SK-N-SH treated with all-trans-retinoic acid at 6 μM for 48 hours (cell line): ENCODE data around the gene ZNF610.

Experiments used
- ATAC-seq: fragments of 200-7000 bp; cut with Tn5 transposase; 3 replicates; pipeline ENCODE4 v1.9.1; 2020; ENCODE audit warnings: mild to moderate bottlenecking, moderate library complexity
- ARNTL ChIP-seq: fragments of 450-650 bp; formaldehyde crosslinking; IDR thresholded peaks from 2 replicates; pipeline ENCODE4 v1.5.0; 2020; ENCODE audit warnings: low read depth, mild to moderate bottlenecking, moderate library complexity, borderline replicate concordance
- BACH2 ChIP-seq: fragments of 250-450 bp; sonication (Bioruptor Pico); IDR thresholded peaks from 2 replicates; pipeline ENCODE4 v1.9.0; 2021; ENCODE audit warnings: mild to moderate bottlenecking, borderline replicate concordance
- CSDC2 ChIP-seq: fragments of 250-450 bp; sonication (Bioruptor Pico); IDR thresholded peaks from 2 replicates; pipeline ENCODE4 v1.5.0; 2020; ENCODE audit warnings: mild to moderate bottlenecking, moderate library complexity
- ESRRG ChIP-seq: fragments of 250-450 bp; sonication (Bioruptor Pico); IDR thresholded peaks from 2 replicates; pipeline ENCODE4 v1.6.1; 2021; ENCODE audit warnings: mild to moderate bottlenecking
- GLIS3 ChIP-seq: fragments of 250-450 bp; sonication (Bioruptor Pico); IDR thresholded peaks from 2 replicates; pipeline ENCODE4 v1.5.0; 2020; ENCODE audit warnings: mild to moderate bottlenecking, moderate library complexity
- ISL1 ChIP-seq: fragments of 250-450 bp; sonication (Bioruptor Pico); IDR thresholded peaks from 2 replicates; pipeline ENCODE4 v2.1.2; 2022; ENCODE audit warnings: mild to moderate bottlenecking, moderate library complexity
- OSR1 ChIP-seq: fragments of 250-450 bp; sonication (Bioruptor Pico); IDR thresholded peaks from 2 replicates; pipeline ENCODE4 v1.8.0; 2022; ENCODE audit warnings: moderate library complexity, mild to moderate bottlenecking, inconsistent platforms
- PPARA ChIP-seq: fragments of 250-450 bp; sonication (Bioruptor Pico); IDR thresholded peaks from 2 replicates; pipeline ENCODE4 v1.5.0; 2020; ENCODE audit warnings: mild to moderate bottlenecking, borderline replicate concordance
- RARB ChIP-seq: fragments of 250-450 bp; sonication (Bioruptor Pico); IDR thresholded peaks from 2 replicates; pipeline ENCODE4 v1.8.0; 2021; ENCODE audit warnings: mild to moderate bottlenecking, moderate library complexity
- TCF4 ChIP-seq: fragments of 250-450 bp; sonication (Bioruptor Pico); IDR thresholded peaks from 2 replicates; pipeline ENCODE4 v1.8.0; 2021; ENCODE audit warnings: mild to moderate bottlenecking, moderate library complexity, borderline replicate concordance
- TOX ChIP-seq: fragments of 250-450 bp; sonication (Bioruptor Pico); IDR thresholded peaks from 2 replicates; pipeline ENCODE4 v1.8.0; 2021; ENCODE audit warnings: mild to moderate bottlenecking, moderate library complexity, borderline replicate concordance
- ZC3H10 ChIP-seq: fragments of 250-450 bp; sonication (Bioruptor Pico); IDR thresholded peaks from 2 replicates; pipeline ENCODE4 v1.5.1; 2021; ENCODE audit warnings: mild to moderate bottlenecking, moderate library complexity
- ZFP3 ChIP-seq: fragments of 250-450 bp; sonication (Bioruptor Pico); IDR thresholded peaks from 2 replicates; pipeline ENCODE4 v1.5.0; 2020; ENCODE audit warnings: mild to moderate bottlenecking, moderate library complexity
- ZFP30 ChIP-seq: fragments of 450-650 bp; formaldehyde crosslinking; IDR thresholded peaks from 2 replicates; pipeline ENCODE4 v1.5.0; 2022; ENCODE audit warnings: mild to moderate bottlenecking, moderate library complexity
- ZNF565 ChIP-seq: fragments of 450-650 bp; formaldehyde crosslinking; conservative IDR thresholded peaks from 2 replicates; pipeline ENCODE4 v1.5.0; 2020; ENCODE audit warnings: low read depth, mild to moderate bottlenecking, moderate library complexity
- ZNF70 ChIP-seq: fragments of 450-650 bp; formaldehyde crosslinking; IDR thresholded peaks from 2 replicates; pipeline ENCODE4 v1.5.0; 2020; ENCODE audit warnings: mild to moderate bottlenecking, moderate library complexity
- ZNF8 ChIP-seq: fragments of 450-650 bp; formaldehyde crosslinking; IDR thresholded peaks from 2 replicates; pipeline ENCODE4 v1.5.0; 2020; ENCODE audit warnings: mild to moderate bottlenecking, moderate library complexity
- TF ChIP-seq, protein P1 (sequence below): fragments of 250-450 bp; sonication (Bioruptor Pico); IDR thresholded peaks from 2 replicates; pipeline ENCODE4 v1.8.0; 2021; ENCODE audit warnings: low read depth, mild to moderate bottlenecking, moderate library complexity, borderline replicate concordance
- TF ChIP-seq, protein P2 (sequence below): fragments of 250-450 bp; sonication (Bioruptor Pico); IDR thresholded peaks from 2 replicates; pipeline ENCODE4 v1.5.1; 2020; ENCODE audit warnings: low read depth, mild to moderate bottlenecking, moderate library complexity
- TF ChIP-seq, protein P3 (sequence below): fragments of 250-450 bp; sonication (Bioruptor Pico); IDR thresholded peaks from 2 replicates; pipeline ENCODE4 v1.5.1; 2021; ENCODE audit warnings: mild to moderate bottlenecking, moderate library complexity
- TF ChIP-seq, protein P4 (sequence below): fragments of 250-450 bp; sonication (Bioruptor Pico); IDR thresholded peaks from 2 replicates; pipeline ENCODE4 v1.5.0; 2020; ENCODE audit warnings: mild to moderate bottlenecking, moderate library complexity
- TF ChIP-seq, protein P5 (sequence below): fragments of 250-450 bp; sonication (Bioruptor Pico); IDR thresholded peaks from 2 replicates; pipeline ENCODE4 v1.8.0; 2020; ENCODE audit warnings: mild to moderate bottlenecking, moderate library complexity, borderline replicate concordance

The ZNF610 gene

DNA sequence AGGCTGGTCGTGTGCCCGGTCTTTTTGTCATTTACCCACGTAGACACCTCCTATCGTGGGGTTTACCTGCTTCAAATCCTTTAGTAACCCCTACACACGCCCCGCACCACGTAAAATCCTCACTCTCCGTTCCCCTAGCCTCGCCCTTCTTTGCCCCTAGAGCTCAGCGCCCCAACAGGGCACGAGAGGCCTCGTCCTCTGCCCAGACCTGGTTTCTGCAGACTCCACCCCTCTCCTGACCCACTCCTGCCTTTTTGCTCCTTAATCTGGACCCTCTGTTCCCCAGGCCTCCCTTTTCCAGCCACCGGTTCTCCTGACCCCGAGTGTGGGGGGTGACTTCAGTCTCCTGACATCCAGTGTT, 62.0 kb downstream of the ZNF610 start (continued):
- TF ChIP-seq ZNF8 (no peak), TOX (CRISPR knock-in tag) (no peak), OSR1 (CRISPR knock-in tag) (no peak), GLIS3 (CRISPR knock-in tag) (no peak), ISL1 (CRISPR knock-in tag) (no peak)
- TF ChIP-seq, protein P1, sequence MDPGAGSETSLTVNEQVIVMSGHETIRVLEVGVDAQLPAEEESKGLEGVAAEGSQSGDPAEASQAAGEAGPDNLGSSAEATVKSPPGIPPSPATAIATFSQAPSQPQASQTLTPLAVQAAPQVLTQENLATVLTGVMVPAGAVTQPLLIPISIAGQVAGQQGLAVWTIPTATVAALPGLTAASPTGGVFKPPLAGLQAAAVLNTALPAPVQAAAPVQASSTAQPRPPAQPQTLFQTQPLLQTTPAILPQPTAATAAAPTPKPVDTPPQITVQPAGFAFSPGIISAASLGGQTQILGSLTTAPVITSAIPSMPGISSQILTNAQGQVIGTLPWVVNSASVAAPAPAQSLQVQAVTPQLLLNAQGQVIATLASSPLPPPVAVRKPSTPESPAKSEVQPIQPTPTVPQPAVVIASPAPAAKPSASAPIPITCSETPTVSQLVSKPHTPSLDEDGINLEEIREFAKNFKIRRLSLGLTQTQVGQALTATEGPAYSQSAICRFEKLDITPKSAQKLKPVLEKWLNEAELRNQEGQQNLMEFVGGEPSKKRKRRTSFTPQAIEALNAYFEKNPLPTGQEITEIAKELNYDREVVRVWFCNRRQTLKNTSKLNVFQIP (CRISPR knock-in tag): no peak
- TF ChIP-seq, protein P2, sequence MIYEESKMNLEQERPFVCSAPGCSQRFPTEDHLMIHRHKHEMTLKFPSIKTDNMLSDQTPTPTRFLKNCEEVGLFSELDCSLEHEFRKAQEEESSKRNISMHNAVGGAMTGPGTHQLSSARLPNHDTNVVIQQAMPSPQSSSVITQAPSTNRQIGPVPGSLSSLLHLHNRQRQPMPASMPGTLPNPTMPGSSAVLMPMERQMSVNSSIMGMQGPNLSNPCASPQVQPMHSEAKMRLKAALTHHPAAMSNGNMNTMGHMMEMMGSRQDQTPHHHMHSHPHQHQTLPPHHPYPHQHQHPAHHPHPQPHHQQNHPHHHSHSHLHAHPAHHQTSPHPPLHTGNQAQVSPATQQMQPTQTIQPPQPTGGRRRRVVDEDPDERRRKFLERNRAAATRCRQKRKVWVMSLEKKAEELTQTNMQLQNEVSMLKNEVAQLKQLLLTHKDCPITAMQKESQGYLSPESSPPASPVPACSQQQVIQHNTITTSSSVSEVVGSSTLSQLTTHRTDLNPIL (CRISPR knock-in tag): no peak

DNA sequence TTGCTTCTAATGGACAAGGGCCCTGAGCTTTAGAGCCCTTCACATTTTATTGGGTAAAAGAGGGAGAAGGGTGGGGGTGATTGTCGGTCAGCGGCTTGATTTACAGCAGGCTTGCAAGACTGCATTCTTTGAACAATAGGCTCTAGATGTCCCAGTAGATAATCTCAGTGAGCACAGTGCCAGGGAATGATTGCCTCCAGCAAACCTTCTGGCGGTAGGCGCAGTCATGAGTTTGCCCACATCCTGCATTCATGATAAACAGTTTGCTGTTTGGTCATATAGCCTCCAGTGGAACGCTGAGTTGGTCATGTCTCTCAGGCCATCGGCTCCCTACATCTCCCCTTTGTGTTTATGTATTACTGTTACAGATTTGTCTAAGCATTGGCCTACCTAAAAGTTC, 74.2 kb downstream of the ZNF610 start:
- TF ChIP-seq ARNTL (CRISPR knock-in tag): no peak
- TF ChIP-seq ZC3H10 (CRISPR knock-in tag): no peak
- TF ChIP-seq, protein P3, sequence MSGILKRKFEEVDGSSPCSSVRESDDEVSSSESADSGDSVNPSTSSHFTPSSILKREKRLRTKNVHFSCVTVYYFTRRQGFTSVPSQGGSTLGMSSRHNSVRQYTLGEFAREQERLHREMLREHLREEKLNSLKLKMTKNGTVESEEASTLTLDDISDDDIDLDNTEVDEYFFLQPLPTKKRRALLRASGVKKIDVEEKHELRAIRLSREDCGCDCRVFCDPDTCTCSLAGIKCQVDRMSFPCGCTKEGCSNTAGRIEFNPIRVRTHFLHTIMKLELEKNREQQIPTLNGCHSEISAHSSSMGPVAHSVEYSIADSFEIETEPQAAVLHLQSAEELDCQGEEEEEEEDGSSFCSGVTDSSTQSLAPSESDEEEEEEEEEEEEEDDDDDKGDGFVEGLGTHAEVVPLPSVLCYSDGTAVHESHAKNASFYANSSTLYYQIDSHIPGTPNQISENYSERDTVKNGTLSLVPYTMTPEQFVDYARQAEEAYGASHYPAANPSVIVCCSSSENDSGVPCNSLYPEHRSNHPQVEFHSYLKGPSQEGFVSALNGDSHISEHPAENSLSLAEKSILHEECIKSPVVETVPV (CRISPR knock-in tag): no peak
- TF ChIP-seq TOX (CRISPR knock-in tag): no peak
- TF ChIP-seq, protein P1 (CRISPR knock-in tag): no peak
- no peak for TF ChIP-seq ZFP3 (CRISPR knock-in tag)
- TF ChIP-seq ESRRG (CRISPR knock-in tag): no peak
- no peak for TF ChIP-seq ZNF8
- TF ChIP-seq, protein P2 (CRISPR knock-in tag): no peak
- TF ChIP-seq ZNF70 (CRISPR knock-in tag): no peak
- TF ChIP-seq ZNF565 (CRISPR knock-in tag): no peak
- TF ChIP-seq ZFP30: no peak
- TF ChIP-seq PPARA: no peak
- no peak for TF ChIP-seq CSDC2 (CRISPR knock-in tag)
- TF ChIP-seq OSR1 (CRISPR knock-in tag): no peak
- TF ChIP-seq BACH2: no peak
- TF ChIP-seq RARB: no peak
- TF ChIP-seq, protein P4, sequence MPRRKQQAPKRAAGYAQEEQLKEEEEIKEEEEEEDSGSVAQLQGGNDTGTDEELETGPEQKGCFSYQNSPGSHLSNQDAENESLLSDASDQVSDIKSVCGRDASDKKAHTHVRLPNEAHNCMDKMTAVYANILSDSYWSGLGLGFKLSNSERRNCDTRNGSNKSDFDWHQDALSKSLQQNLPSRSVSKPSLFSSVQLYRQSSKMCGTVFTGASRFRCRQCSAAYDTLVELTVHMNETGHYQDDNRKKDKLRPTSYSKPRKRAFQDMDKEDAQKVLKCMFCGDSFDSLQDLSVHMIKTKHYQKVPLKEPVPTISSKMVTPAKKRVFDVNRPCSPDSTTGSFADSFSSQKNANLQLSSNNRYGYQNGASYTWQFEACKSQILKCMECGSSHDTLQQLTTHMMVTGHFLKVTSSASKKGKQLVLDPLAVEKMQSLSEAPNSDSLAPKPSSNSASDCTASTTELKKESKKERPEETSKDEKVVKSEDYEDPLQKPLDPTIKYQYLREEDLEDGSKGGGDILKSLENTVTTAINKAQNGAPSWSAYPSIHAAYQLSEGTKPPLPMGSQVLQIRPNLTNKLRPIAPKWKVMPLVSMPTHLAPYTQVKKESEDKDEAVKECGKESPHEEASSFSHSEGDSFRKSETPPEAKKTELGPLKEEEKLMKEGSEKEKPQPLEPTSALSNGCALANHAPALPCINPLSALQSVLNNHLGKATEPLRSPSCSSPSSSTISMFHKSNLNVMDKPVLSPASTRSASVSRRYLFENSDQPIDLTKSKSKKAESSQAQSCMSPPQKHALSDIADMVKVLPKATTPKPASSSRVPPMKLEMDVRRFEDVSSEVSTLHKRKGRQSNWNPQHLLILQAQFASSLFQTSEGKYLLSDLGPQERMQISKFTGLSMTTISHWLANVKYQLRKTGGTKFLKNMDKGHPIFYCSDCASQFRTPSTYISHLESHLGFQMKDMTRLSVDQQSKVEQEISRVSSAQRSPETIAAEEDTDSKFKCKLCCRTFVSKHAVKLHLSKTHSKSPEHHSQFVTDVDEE (CRISPR knock-in tag): no peak
- TF ChIP-seq, protein P5, sequence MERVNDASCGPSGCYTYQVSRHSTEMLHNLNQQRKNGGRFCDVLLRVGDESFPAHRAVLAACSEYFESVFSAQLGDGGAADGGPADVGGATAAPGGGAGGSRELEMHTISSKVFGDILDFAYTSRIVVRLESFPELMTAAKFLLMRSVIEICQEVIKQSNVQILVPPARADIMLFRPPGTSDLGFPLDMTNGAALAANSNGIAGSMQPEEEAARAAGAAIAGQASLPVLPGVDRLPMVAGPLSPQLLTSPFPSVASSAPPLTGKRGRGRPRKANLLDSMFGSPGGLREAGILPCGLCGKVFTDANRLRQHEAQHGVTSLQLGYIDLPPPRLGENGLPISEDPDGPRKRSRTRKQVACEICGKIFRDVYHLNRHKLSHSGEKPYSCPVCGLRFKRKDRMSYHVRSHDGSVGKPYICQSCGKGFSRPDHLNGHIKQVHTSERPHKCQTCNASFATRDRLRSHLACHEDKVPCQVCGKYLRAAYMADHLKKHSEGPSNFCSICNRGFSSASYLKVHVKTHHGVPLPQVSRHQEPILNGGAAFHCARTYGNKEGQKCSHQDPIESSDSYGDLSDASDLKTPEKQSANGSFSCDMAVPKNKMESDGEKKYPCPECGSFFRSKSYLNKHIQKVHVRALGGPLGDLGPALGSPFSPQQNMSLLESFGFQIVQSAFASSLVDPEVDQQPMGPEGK (CRISPR knock-in tag): no peak
- no peak for TF ChIP-seq TCF4 (CRISPR knock-in tag)
- ATAC-seq: no peak
